ES-I3 (cell line): ENCODE measurements around the gene EPDR1.

Experiments used
- H3K36me3 ChIP-seq: 2 replicates; pipeline ENCODE4 v1.6.1; 2013; ENCODE audit warnings: mild to moderate bottlenecking, low read length, control low read depth, moderate library complexity; ENCODE audit not compliant: insufficient read depth
- H3K4me1 ChIP-seq: 2 replicates; pipeline ENCODE4 v1.6.1; 2013; ENCODE audit warnings: mild to moderate bottlenecking, control low read depth, low read length; ENCODE audit not compliant: insufficient read depth
- H3K9ac ChIP-seq: 2 replicates; pipeline ENCODE4 v1.6.1; 2013; ENCODE audit warnings: low read depth, mild to moderate bottlenecking, low read length, moderate library complexity
- H3K9me3 ChIP-seq: 2 replicates; pipeline ENCODE4 v1.6.1; 2013; ENCODE audit warnings: mild to moderate bottlenecking, low read length, moderate library complexity; ENCODE audit not compliant: control insufficient read depth, insufficient read depth

EPDR1 gene

DNA sequence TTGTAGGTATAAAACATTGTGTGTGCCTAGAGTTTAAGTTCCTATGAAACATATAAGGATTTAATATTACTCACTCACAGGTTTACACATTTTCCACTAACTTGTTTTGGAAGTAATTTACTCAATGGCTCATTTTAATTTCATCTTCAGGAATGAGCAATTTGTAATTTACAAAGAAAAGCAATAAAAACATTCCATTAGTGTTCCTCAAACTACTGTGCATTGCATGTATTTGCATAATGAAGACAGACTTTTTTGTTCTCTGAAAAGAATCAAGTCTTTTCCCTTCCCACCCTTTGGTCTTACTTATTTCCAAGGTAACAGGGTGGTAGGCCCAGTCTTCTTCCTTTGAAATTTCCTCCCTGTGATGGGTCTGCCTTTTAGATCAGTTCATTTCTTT is 61.2 kb downstream of the EPDR1 start:
- no peaks in the 10 kb centered on the region; the same call in 1 of the 2 replicates for H3K9me3 ChIP-seq
- H3K9ac ChIP-seq, result no peak overlapping the region
- H3K36me3 ChIP-seq, result no peaks in the 10 kb centered on the region

DNA sequence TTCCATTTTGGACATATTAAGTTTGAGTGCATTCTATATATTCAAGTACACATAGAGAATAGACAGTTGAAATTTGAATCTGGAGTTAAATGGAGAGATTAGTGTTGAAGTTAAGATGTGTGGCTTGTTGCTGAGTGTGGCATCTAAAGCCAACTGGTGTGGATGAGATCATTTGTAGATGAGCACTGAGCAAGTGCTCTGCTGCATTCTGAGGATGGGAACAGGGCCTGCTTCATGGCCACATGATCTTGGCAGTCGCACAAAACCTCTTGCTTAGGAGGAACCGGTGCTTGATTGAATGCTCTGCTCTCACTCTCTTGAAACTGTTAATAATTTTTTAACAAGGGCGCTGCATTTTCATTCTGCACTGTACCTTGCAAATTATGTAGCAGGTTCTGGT is 62.0 kb downstream of the EPDR1 start:
- Histone ChIP-seq H3K36me3 (no peaks in the 10 kb centered on the region), H3K9ac (no peak overlapping the region), H3K4me1 (peaks cover 7% of the 10 kb centered on the region; the same call in 1 of the 2 replicates), H3K9me3 (no peaks in the 10 kb centered on the region; the same call in 1 of the 2 replicates)

More for the DNA sequence above, 61.2 kb downstream of the EPDR1 start:
- H3K4me1 ChIP-seq, result peaks cover under 1% of the 10 kb centered on the region; the same call in 1 of the 2 replicates

DNA sequence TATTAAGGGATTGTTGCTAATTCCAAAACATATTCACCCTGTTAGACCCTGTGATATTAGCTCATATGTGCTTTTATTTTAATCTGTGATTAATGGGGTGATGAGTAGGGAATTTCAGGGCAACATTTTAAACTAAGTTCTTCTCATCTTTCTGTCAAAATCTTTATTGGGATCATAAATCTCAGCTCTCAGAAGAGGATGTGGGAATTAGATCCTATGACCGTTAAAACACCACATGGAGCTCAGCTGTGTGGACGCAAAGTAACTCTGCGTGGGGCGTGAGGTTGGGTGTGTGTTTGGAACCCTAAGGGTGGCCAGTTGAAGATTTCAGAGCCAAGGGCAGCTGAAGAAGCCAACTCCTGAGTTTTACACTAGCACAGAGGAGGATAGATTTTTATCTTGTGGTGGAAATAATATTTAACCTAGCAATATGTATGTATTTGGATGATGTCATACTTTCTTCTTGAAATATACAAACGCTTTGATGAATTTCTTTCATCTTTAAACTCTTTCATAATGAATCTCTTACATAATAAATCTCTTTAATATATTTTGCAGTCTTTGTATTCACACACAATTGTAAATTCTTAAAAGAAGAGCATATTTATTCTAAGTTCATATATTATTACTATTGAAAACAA is 64.4 kb downstream of the EPDR1 start:
- Histone ChIP-seq H3K9me3 (no peaks in the 10 kb centered on the region; the same call in 1 of the 2 replicates), H3K36me3 (no peaks in the 10 kb centered on the region), H3K4me1 (peaks cover 11% of the 10 kb centered on the region; the same call in 1 of the 2 replicates), H3K9ac (no peak overlapping the region)

DNA sequence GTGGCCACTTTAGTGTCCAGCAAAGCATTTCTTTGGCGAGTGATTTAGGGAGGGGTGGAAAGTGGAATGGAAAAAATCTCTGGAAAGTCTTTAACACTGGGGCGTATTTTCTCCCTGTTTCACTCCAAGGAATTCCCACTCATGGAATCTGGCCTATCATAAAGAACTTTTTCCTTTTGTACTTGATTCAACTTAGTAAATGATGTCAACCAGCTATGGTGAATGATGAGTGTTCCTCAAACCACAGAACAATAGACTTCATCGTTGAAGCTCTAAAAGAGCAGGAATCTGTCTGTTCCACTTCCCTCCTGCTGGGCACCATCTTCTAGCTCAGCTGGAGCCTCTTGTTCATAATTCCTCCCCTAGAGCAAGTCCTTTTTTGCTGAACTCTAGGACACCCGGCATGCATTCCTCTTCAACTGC is 66.5 kb downstream of the EPDR1 start:
- Histone ChIP-seq H3K4me1 (peaks cover 11% of the 10 kb centered on the region; the same call in 1 of the 2 replicates), H3K36me3 (no peaks in the 10 kb centered on the region), H3K9ac (no peak overlapping the region), H3K9me3 (no peaks in the 10 kb centered on the region; the same call in 1 of the 2 replicates)

DNA sequence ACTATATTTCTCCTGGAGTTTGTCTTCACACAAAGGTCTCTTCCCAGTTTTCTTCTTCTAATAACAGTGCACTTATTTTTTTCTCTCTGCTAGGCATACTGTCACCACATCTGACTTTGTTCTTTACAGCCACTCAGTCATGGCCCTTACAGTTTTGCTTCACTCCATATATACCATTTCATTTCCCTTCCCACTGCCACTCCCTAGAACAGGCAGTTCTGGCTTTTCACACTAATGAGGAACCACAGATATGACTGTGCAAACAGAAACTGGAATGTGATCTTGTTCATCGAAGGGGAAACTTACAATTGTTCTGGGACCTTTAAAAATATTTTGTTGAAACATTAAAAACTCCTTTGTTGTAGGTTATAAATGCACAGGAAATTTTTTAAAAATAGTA is 67.3 kb downstream of the EPDR1 start:
- H3K4me1 ChIP-seq, result peaks cover 11% of the 10 kb centered on the region; the same call in 1 of the 2 replicates
- H3K9me3 ChIP-seq, result no peaks in the 10 kb centered on the region
- no peak overlapping the region for H3K9ac ChIP-seq
- H3K36me3 ChIP-seq, result no peaks in the 10 kb centered on the region

DNA sequence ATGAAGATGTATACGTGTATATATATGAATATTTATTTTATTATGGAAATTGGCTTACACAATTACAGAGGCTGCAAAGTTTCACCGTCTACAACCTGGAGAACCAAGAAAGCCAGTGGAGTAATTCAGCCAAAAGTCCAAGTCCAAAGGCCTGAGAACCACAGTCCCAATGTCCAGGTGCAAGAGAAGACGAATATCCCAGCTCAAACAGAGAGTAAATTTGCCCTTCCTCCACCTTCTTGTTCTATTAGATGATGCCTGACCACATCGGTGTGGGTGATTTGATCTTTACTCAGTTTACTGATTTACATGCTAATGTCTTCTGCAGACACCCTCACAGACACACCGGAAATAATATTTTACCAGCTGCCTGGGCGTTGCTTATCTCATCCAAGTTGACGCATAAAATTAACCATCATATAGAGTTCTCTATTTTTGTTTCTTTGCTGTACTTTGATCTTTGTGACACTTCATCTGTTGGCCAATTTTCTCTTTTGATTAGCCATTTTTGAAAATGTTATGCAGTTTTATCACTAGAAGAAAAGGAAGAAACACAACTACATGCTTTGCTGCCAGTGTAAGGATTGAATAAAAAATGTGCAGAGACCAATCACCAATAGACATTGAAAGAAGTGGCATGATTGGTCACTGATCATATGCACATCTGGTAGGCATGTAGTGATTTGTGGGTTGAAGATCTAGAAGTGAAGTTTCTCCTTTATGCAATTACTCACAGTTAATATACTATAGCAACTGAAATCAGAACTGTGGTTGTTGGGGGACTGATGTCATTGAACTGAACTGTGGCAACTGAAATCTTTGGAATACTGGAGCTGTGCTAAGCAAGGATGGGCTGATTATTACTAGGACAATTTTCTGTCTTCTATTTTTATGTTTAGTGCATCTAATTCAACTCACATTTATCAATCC is 68.5 kb downstream of the EPDR1 start:
- Histone ChIP-seq H3K9ac (no peak overlapping the region), H3K36me3 (no peaks in the 10 kb centered on the region), H3K9me3 (no peaks in the 10 kb centered on the region), H3K4me1 (peaks cover 11% of the 10 kb centered on the region; the same call in 1 of the 2 replicates)

DNA sequence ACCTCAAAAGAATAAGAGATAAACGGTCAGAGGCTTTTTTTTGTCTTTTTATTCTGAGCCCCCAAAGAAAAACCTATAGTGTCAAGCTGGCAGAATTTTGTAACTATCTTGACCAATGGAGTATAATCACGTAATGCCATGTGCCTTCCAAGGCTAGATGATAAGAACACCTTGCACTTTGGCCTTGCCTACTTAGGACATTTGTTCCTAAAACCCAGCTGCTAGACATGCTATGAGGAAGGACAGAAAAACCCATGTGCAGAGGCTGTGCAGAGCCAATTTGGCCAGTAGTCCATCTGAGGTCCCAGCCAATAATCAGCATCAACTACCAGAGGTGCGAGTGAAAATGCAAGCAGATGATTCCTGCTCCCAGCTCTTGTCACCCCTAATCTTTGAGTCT is 69.9 kb downstream of the EPDR1 start:
- Histone ChIP-seq H3K36me3 (no peaks in the 10 kb centered on the region), H3K4me1 (peaks cover 11% of the 10 kb centered on the region; the same call in 1 of the 2 replicates), H3K9ac (no peak overlapping the region), H3K9me3 (no peaks in the 10 kb centered on the region)

DNA sequence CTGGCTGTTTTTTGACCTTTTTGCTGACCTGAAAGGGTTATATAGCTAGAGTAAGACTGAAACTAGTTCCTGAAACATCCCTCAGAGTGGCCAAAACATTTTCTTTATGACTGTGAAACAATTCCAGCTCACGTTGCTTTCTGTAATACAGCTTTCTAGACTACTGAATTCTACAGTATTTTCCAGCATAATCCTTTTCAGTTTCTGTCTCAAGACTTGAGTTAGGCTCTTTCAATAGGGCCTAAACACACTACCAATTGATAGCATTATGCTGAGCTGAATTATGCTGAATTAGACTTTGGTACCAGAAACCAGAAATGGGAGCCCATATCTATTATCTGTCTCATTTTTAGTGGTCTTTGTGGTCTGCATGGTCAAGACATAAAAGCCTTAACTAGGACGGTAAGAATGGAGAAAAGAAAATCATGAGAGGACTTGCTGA is 72.6 kb downstream of the EPDR1 start:
- no peaks in the 10 kb centered on the region for H3K36me3 ChIP-seq
- H3K4me1 ChIP-seq, result no peaks in the 10 kb centered on the region
- no peaks in the 10 kb centered on the region for H3K9me3 ChIP-seq
- no peak overlapping the region for H3K9ac ChIP-seq

DNA sequence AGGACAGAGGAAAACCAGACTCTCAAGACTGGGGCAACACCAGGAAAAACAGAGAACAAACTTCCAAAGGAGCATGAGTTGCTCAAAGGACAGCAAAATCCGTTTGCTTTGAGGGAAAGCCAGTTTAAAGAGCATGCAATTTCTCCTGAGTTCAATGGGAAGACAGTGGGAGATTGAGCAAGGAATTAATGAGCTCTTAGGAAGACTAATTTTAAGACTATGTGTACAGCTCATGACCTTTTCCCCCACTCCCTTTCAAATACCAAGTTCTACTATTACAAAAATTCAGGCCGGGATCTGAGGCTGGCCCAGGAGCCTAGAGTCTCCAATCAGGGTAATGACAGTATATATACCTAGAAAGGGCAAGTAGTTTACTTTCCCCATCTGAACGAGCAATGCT is 79.2 kb downstream of the EPDR1 start:
- H3K4me1 ChIP-seq, result no peaks in the 10 kb centered on the region
- no peak overlapping the region for H3K9ac ChIP-seq
- H3K9me3 ChIP-seq, result no peaks in the 10 kb centered on the region
- H3K36me3 ChIP-seq, result no peaks in the 10 kb centered on the region

DNA sequence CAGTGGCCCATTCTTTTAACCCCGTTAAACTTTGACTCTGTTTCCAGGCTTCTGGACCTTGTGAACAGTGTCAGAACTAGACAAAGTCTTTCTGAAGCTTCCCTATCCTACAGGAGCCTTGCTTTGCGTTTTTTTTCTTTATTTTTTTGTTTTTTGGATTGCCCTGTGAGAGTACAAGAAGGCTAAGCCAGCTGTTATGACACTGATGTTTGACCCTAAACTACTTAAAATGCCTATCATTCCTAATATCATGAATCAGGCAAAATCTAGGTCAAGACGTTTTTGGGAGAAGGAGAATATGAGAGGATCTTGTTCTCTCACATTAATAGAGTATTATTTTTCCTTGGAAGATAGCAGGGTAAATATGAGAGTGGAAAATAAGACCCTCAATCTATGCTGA is 79.8 kb downstream of the EPDR1 start:
- Histone ChIP-seq H3K36me3 (no peaks in the 10 kb centered on the region), H3K9ac (no peak overlapping the region), H3K9me3 (no peaks in the 10 kb centered on the region), H3K4me1 (no peaks in the 10 kb centered on the region)
